Astrocyte of the spinal cord (primary cell): Measurements from ENCODE around the gene TRIM66.

ENCODE experiments used
- DNase-seq: peaks from one replicate; pipeline ENCODE4 v3.0.0; 2011; ENCODE audit warnings: low read depth, low spot score
- H3K4me3 ChIP-seq: 2 replicates; pipeline ENCODE4 v1.5.1; 2011; ENCODE audit warnings: low read depth, mild to moderate bottlenecking, low read length, moderate library complexity
- CTCF ChIP-seq: IDR thresholded peaks from 2 replicates; pipeline ENCODE4 v1.5.1; 2012; ENCODE audit warnings: low read depth, mild to moderate bottlenecking, low read length, inconsistent platforms
- in situ Hi-C: cut with HindIII; loops from 2 replicates; pipeline ENCODE4 v1.10.0; 2017; ENCODE audit warnings: low sequenced_read_pairs

The TRIM66 gene

GRCh38 chr11:8638300-8638699 is 44.2 kb downstream of the TRIM66 start:
- TF ChIP-seq CTCF, result no peak
- DNase-seq, result peak; percentile 27
- H3K4me3 ChIP-seq, result no peak overlapping the region
- in situ Hi-C loops, result no loop called here

GRCh38 chr11:8636127-8636526 is 46.3 kb downstream of the TRIM66 start:
- in situ Hi-C loops, result no loop called here
- no peak for TF ChIP-seq CTCF
- no peak overlapping the region for H3K4me3 ChIP-seq
- DNase-seq, result no peak

- in situ Hi-C loops, result no loop called here
- H3K4me3 ChIP-seq, result no peak overlapping the region
- no peak for TF ChIP-seq CTCF
- DNase-seq, result no peak
These were observed 48.0 kb downstream of the TRIM66 start for GRCh38 chr11:8634498-8634897.

- peak; percentile 87 for DNase-seq
- in situ Hi-C loops, result no loop called here
- H3K4me3 ChIP-seq, result no peak overlapping the region
- no peak for TF ChIP-seq CTCF
These were observed 50.9 kb downstream of the TRIM66 start for GRCh38 chr11:8631395-8632118.

- in situ Hi-C loops, result no loop called here
- no peak for DNase-seq
- TF ChIP-seq CTCF, result no peak
- no peak overlapping the region for H3K4me3 ChIP-seq
These were observed 57.8 kb downstream of the TRIM66 start for GRCh38 chr11:8624698-8625097.

- no peak overlapping the region for H3K4me3 ChIP-seq
- no peak for TF ChIP-seq CTCF
- in situ Hi-C loops, result no loop called here
- DNase-seq, result no peak
These were observed 61.3 kb downstream of the TRIM66 start for GRCh38 chr11:8621147-8621546.
